H1 (cell line): Measurements from ENCODE around the gene SYT15. TPM values are rescaled to one million over a fixed set of nuclear protein-coding genes. Genes with fewer than 3 reads are reported as not detected.

Source experiments
- CTCF ChIA-PET: fragments of 300-600 bp; sonication (Branson Sonifier 250); formaldehyde crosslinking; loops from one replicate; lab custom pipeline; 2021; ENCODE audit not compliant: partially characterized antibody; lab: Charles Lee
- POLR2A ChIA-PET: fragments of 300-600 bp; sonication (Branson Sonifier 250); formaldehyde crosslinking; loops from one replicate; lab custom pipeline; 2021; ENCODE audit warnings: inconsistent platforms; ENCODE audit not compliant: partially characterized antibody; lab: Charles Lee
- DNase-seq, 2 experiments: peaks; one replicate each; pipeline versions ENCODE4 v3.0.0 to v3.0.0-alpha.2; 2010 to 2022; ENCODE audit warnings: low spot score in 2 of 2, low read depth in 1 of 2, mixed read lengths in 1 of 2
- FAIRE-seq: peaks from 2 replicates; lab custom pipeline; 2011; peaks lifted over from hg19 to GRCh38; lab: Jason Lieb, UNC
- H2AFZ ChIP-seq: 2 replicates; pipeline ENCODE4 v1.8.1; 2012; ENCODE audit warnings: low read length, inconsistent platforms
- H2AK5ac ChIP-seq: 2 replicates; pipeline ENCODE4 v1.6.1; 2013; ENCODE audit warnings: low read depth, low read length
- H2BK120ac ChIP-seq: replicated peaks from 2 replicates; pipeline ENCODE3; 2013; ENCODE audit warnings: low read depth, low read length, inconsistent platforms
- H2BK12ac ChIP-seq: 2 replicates; pipeline ENCODE4 v1.6.1; 2013; ENCODE audit warnings: low read depth, low read length
- H2BK15ac ChIP-seq: 2 replicates; pipeline ENCODE4 v1.6.1; 2013; ENCODE audit warnings: low read length
- H2BK20ac ChIP-seq: 2 replicates; pipeline ENCODE4 v1.6.1; 2013; ENCODE audit warnings: low read length
- H2BK5ac ChIP-seq: 2 replicates; pipeline ENCODE4 v1.6.1; 2013; ENCODE audit warnings: low read depth, low read length
- H3K14ac ChIP-seq: 2 replicates; pipeline ENCODE4 v1.6.1; 2013; ENCODE audit warnings: inconsistent platforms; ENCODE audit not compliant: insufficient read length
- H3K18ac ChIP-seq: 2 replicates; pipeline ENCODE4 v1.6.1; 2013; ENCODE audit warnings: low read length; ENCODE audit errors: extremely low read depth
- H3K23ac ChIP-seq: 2 replicates; pipeline ENCODE4 v1.6.1; 2013; ENCODE audit warnings: inconsistent platforms; ENCODE audit not compliant: insufficient read length
- H3K23me2 ChIP-seq: 2 replicates; pipeline ENCODE4 v1.6.1; 2013; ENCODE audit warnings: low read depth, low read length
- H3K27ac ChIP-seq: 2 replicates; pipeline ENCODE4 v1.6.1; 2011; ENCODE audit warnings: low read depth, low read length, inconsistent platforms
- H3K27me3 ChIP-seq, 4 experiments: replicated peaks in 1 of 4; 1 replicate in 1 of 4; 2 replicates in 3 of 4; pipeline versions ENCODE4 v1.6.1 to v1.8.1; 2011 to 2013; ENCODE audit warnings: low read length in 3 of 4, mild to moderate bottlenecking in 3 of 4, inconsistent platforms in 2 of 4, mixed read lengths in 2 of 4, moderate library complexity in 1 of 4; ENCODE audit not compliant: control insufficient read depth in 3 of 4, insufficient read depth in 3 of 4; ENCODE audit errors: extremely low read depth in 1 of 4
- H3K36me3 ChIP-seq, 4 experiments: 2 replicates each; pipeline versions ENCODE4 v1.6.1 to v1.8.1; 2011 to 2013; ENCODE audit warnings: mild to moderate bottlenecking in 4 of 4, low read length in 3 of 4, moderate library complexity in 2 of 4, control low read depth in 1 of 4, inconsistent platforms in 1 of 4; ENCODE audit not compliant: insufficient read depth in 4 of 4, control insufficient read depth in 2 of 4
- H3K4ac ChIP-seq: replicated peaks from 2 replicates; pipeline ENCODE3; 2013; ENCODE audit warnings: low read length, low read depth, mixed read lengths, inconsistent platforms; ENCODE audit not compliant: insufficient read length
- H3K4me1 ChIP-seq, 4 experiments: replicated peaks in 1 of 4; 1 replicate in 1 of 4; 2 replicates in 3 of 4; pipeline versions ENCODE4 v1.6.1 to v1.8.1; 2011 to 2013; ENCODE audit warnings: low read length in 3 of 4, inconsistent platforms in 2 of 4, mixed read lengths in 1 of 4; ENCODE audit not compliant: insufficient read depth in 4 of 4, control insufficient read depth in 3 of 4
- H3K4me2 ChIP-seq, 2 experiments: 2 replicates each; pipeline versions ENCODE4 v1.6.1 to v1.8.1; 2011 to 2013; ENCODE audit warnings: low read depth in 2 of 2, low read length in 2 of 2, control low read depth in 1 of 2, inconsistent platforms in 1 of 2, mild to moderate bottlenecking in 1 of 2; ENCODE audit not compliant: insufficient read depth in 1 of 2
- H3K4me3 ChIP-seq, 4 experiments: fragments of 200-600, 300-600 bp in 1 of 4; sonication (generic), shearing (Covaris generic), sonication (Bioruptor Twin) in 1 of 4; 2 replicates each; pipeline versions ENCODE4 v1.5.1 to v1.8.1; 2011 to 2016; ENCODE audit warnings: low read length in 4 of 4, low read depth in 3 of 4, control low read depth in 2 of 4, inconsistent platforms in 2 of 4, mild to moderate bottlenecking in 2 of 4, mixed read lengths in 1 of 4, moderate library complexity in 1 of 4; ENCODE audit not compliant: insufficient read depth in 2 of 4; ENCODE audit errors: extremely low read depth in 1 of 4
- H3K56ac ChIP-seq: replicated peaks from 2 replicates; pipeline ENCODE3; 2013; ENCODE audit warnings: low read depth, mild to moderate bottlenecking, mixed read lengths, low read length, inconsistent platforms; ENCODE audit not compliant: insufficient read length
- H3K79me1 ChIP-seq: 2 replicates; pipeline ENCODE4 v1.6.1; 2013; ENCODE audit warnings: low read depth, low read length, control low read depth
- H3K79me2 ChIP-seq, 2 experiments: 2 replicates each; pipeline versions ENCODE4 v1.6.1 to v1.8.1; 2012 to 2013; ENCODE audit warnings: low read length in 2 of 2, mild to moderate bottlenecking in 2 of 2, inconsistent platforms in 1 of 2; ENCODE audit not compliant: insufficient read depth in 2 of 2, control insufficient read depth in 1 of 2
- H3K9ac ChIP-seq, 4 experiments: replicated peaks in 1 of 4; 1 replicate in 1 of 4; 2 replicates in 3 of 4; pipeline versions ENCODE4 v1.6.1 to v1.8.1; 2011 to 2013; ENCODE audit warnings: low read depth in 3 of 4, low read length in 3 of 4, control low read depth in 2 of 4, mild to moderate bottlenecking in 2 of 4, moderate library complexity in 2 of 4, inconsistent platforms in 1 of 4; ENCODE audit errors: extremely low read depth in 1 of 4
- H3K9me3 ChIP-seq, 2 experiments: 2 replicates each; pipeline versions ENCODE4 v1.6.1 to v1.8.1; 2012 to 2013; ENCODE audit warnings: mild to moderate bottlenecking in 2 of 2, moderate library complexity in 2 of 2, control low read depth in 1 of 2, inconsistent platforms in 1 of 2, low read depth in 1 of 2, low read length in 1 of 2, mixed read lengths in 1 of 2; ENCODE audit not compliant: insufficient read depth in 2 of 2
- H4K20me1 ChIP-seq, 2 experiments: replicated peaks in 1 of 2; 2 replicates each; pipeline versions ENCODE3 to v1.8.1; 2011 to 2013; ENCODE audit warnings: inconsistent platforms in 2 of 2, low read length in 2 of 2, mild to moderate bottlenecking in 1 of 2; ENCODE audit not compliant: insufficient read depth in 2 of 2, control insufficient read depth in 1 of 2
- H4K5ac ChIP-seq: 2 replicates; pipeline ENCODE4 v1.6.1; 2013; ENCODE audit warnings: low read length, low read depth, mixed read lengths, inconsistent platforms; ENCODE audit not compliant: insufficient read length
- H4K8ac ChIP-seq: 2 replicates; pipeline ENCODE4 v1.8.0; 2013; ENCODE audit warnings: mild to moderate bottlenecking, moderate library complexity, low read length, inconsistent platforms; ENCODE audit not compliant: insufficient read depth; ENCODE audit errors: extremely low read depth
- H4K91ac ChIP-seq: replicated peaks from 2 replicates; pipeline ENCODE3; 2013; ENCODE audit warnings: low read length, mixed read lengths, inconsistent platforms; ENCODE audit not compliant: insufficient read length
- ATF3 ChIP-seq: IDR thresholded peaks from 2 replicates; pipeline ENCODE4 v1.6.1; 2011; ENCODE audit warnings: low read depth, mild to moderate bottlenecking, low read length; ENCODE audit not compliant: insufficient read depth
- BCL11A ChIP-seq, 2 experiments: IDR thresholded peaks; one replicate each; pipeline ENCODE4 v1.6.1; 2011; ENCODE audit warnings: low read depth in 2 of 2, low read length in 2 of 2, mild to moderate bottlenecking in 2 of 2
- CBX8 ChIP-seq: fragments of 300-800, 300-1000 bp; sonication (generic); IDR thresholded peaks from 2 replicates; pipeline ENCODE4 v1.7.1; 2016; ENCODE audit warnings: low read depth, low read length, borderline replicate concordance
- CTCF ChIP-seq, 3 experiments: IDR thresholded peaks; 1 replicate in 2 of 3; 2 replicates in 1 of 3; pipeline versions ENCODE4 v1.5.1 to v1.6.1; 2011; ENCODE audit warnings: low read length in 3 of 3, mild to moderate bottlenecking in 3 of 3, inconsistent platforms in 2 of 3, low read depth in 1 of 3, moderate library complexity in 1 of 3; ENCODE audit not compliant: insufficient read depth in 1 of 3; ENCODE audit errors: control extremely low read depth in 1 of 3
- MAFK ChIP-seq: IDR thresholded peaks from 2 replicates; pipeline ENCODE4 v1.6.1; 2012; ENCODE audit warnings: low read depth, mild to moderate bottlenecking, improper control_type of control experiment, low read length
- PHF8 ChIP-seq: fragments of 200-600 bp; sonication (generic); conservative IDR thresholded peaks from 2 replicates; pipeline ENCODE4 v1.7.1; 2012; ENCODE audit warnings: low read depth, mild to moderate bottlenecking, inconsistent platforms, low read length, moderate library complexity
- POU5F1 ChIP-seq: IDR thresholded peaks from 2 replicates; pipeline ENCODE4 v1.6.1; 2011; ENCODE audit warnings: low read depth, mild to moderate bottlenecking, low read length, moderate library complexity
- SP4 ChIP-seq: IDR thresholded peaks from 2 replicates; pipeline ENCODE4 v1.6.1; 2012; ENCODE audit warnings: low read length, inconsistent platforms
- SUZ12 ChIP-seq: fragments of 200-600 bp; sonication (generic); IDR thresholded peaks from 2 replicates; pipeline ENCODE4 v1.6.1; 2012; ENCODE audit warnings: mild to moderate bottlenecking, inconsistent platforms, low read length, moderate library complexity, mixed read lengths
- TCF12 ChIP-seq: IDR thresholded peaks from 2 replicates; pipeline ENCODE4 v1.6.1; 2011; ENCODE audit warnings: low read depth, mild to moderate bottlenecking, low read length
- TEAD4 ChIP-seq: IDR thresholded peaks from 2 replicates; pipeline ENCODE4 v1.6.1; 2012; ENCODE audit warnings: low read depth, low read length, inconsistent platforms, mixed read lengths
- WGBS, 2 experiments: shearing (Covaris generic) in 1 of 2; methylation state at CpG; one replicate each; pipeline versions ENCODE4 v1.1.6 to v1.1.7; 2013 to 2015; ENCODE audit warnings: low lambda C conversion rate in 2 of 2, mixed read lengths in 2 of 2, inconsistent platforms in 1 of 2, low coverage in 1 of 2, missing lambda C conversion rate in 1 of 2; ENCODE audit not compliant: insufficient replicate concordance in 2 of 2, insufficient coverage in 1 of 2, insufficient read length in 1 of 2; ENCODE audit errors: extremely low coverage in 1 of 2, missing lambda C conversion rate in 1 of 2; 5-methylcytosine and 5-hydroxymethylcytosine counted together
- polyA plus RNA-seq, 7 experiments: library from polyadenylated mRNA; depleted of rRNA in 3 of 7; stranded (reverse) in 5 of 7; unstranded in 2 of 7; fragments of >200 nt in 5 of 7; fragments of 200-250 nt in 2 of 7; gene quantifications; 1 replicate in 5 of 7; 2 replicates in 1 of 7; 4 replicates in 1 of 7; pipeline versions ENCODE4 v1.2.1 to v1.2.3, GENCODE V29; 2011 to 2013; ENCODE audit warnings: missing spikeins in 2 of 7, mixed read lengths in 2 of 7
- total RNA-seq: library from RNA; stranded (reverse); fragmentation: NEBNext Ultra II Directional; extraction: Animal tissue kit (Norgen Biotek cat#: 25700); gene quantifications from 2 replicates; pipeline ENCODE4 v1.2.1, GENCODE V29; 2021

Gene SYT15
- total and polyA plus RNA-seq, 2 of the 8 experiments (the other 6 are each of a cell fraction or from before 2014, with no cell fraction given) = 0.39 to 0.61 TPM

GRCh38 chr10:46536171-46536570 is 42.8 kb upstream of the SYT15 start:
- no peaks in the 10 kb centered on the region for H3K79me1 ChIP-seq
- no peak overlapping the region for H2BK120ac ChIP-seq
- H3K14ac ChIP-seq = no peak overlapping the region
- H4K5ac ChIP-seq = no peak overlapping the region
- no peak overlapping the region for H2BK12ac ChIP-seq
- no peak overlapping the region for H2BK20ac ChIP-seq
- peaks cover 2% of the 10 kb centered on the region; the same call in 1 of the 2 replicates for H3K23me2 ChIP-seq
- no peak overlapping the region for H3K18ac ChIP-seq
- H4K20me1 ChIP-seq = peaks cover 0 to 2% of the 10 kb centered on the region in 2 experiments
- H2AK5ac ChIP-seq = 0 out of 2 replicates have a peak overlapping the region, but pooled peaks have one; percentile 13
- H3K9me3 ChIP-seq = no peaks in the 10 kb centered on the region
- H4K91ac ChIP-seq = peak overlapping the region; percentile 0
- no peaks in the 10 kb centered on the region for H3K79me2 ChIP-seq
- H3K36me3 ChIP-seq = no peaks in the 10 kb centered on the region
- H3K4me2 ChIP-seq = no peak overlapping the region
- H3K4ac ChIP-seq = peak overlapping the region; percentile 1
- H3K23ac ChIP-seq = no peak overlapping the region
- FAIRE-seq (no peak), DNase-seq (no peak)
- H3K56ac ChIP-seq = no peak overlapping the region
- ChIA-PET POLR2A (interaction anchor here (1.3 kb wide), 1 partner anchor 21 kb away, joined by 4 read pairs; the partner anchor contains the start of gene GPRIN2), CTCF (interaction anchor here (0.9 to 6.5 kb wide), 3 partner anchors 9 to 14 kb away, joined by 4 to 46 read pairs (median 23); no protein-coding TSS in a partner anchor)
- no peak overlapping the region for H2AFZ ChIP-seq
- H4K8ac ChIP-seq = no peak overlapping the region
- WGBS, 2 experiments = 87% methylated on average over 6 of the region's 6 CpGs; no CpG with 5 or more reads in 1 of the 2 experiments
- no peak overlapping the region for H2BK5ac ChIP-seq
- peaks cover 0 to 6% (median 1%) of the 10 kb centered on the region in 4 experiments; a peak in 4 of 7 replicates for H3K27me3 ChIP-seq
- H2BK15ac ChIP-seq = no peak overlapping the region
- peaks cover 7 to 10% (median 8%) of the 10 kb centered on the region in 4 experiments; a peak in 6 of 7 replicates for H3K4me1 ChIP-seq
- no peak overlapping the region for H3K4me3 ChIP-seq
- no peak overlapping the region for H3K27ac ChIP-seq
- no peak overlapping the region for H3K9ac ChIP-seq
- no peak for TF ChIP-seq PHF8
- no peak for TF ChIP-seq POU5F1
- TF ChIP-seq CBX8 = no peak
- TF ChIP-seq TCF12 = no peak
- TF ChIP-seq CTCF (IDR thresholded peaks at IDR 0.05; ENCODE audit: control extremely low read depth in 1 of 3, insufficient read depth in 1 of 3, low read depth in 1 of 3, low read length in 3 of 3) = no peak
- TF ChIP-seq TEAD4 = no peak
- no peak for TF ChIP-seq SUZ12
- no peak for TF ChIP-seq SP4
- no peak for TF ChIP-seq BCL11A (IDR thresholded peaks at IDR 0.05; ENCODE audit: low read depth in 2 of 2, low read length in 2 of 2)
- no peak for TF ChIP-seq MAFK
- TF ChIP-seq ATF3 = no peak
